GM19463 (cell line): ENCODE measurements around the gene TBC1D8.
"Not testable (repeated sequence)": the region's sequence is repeated elsewhere in the genome, so short reads cannot be mapped to it uniquely, and the experiment has no call there.

Source experiments
- ATAC-seq: cut with Tn5 transposase; IDR thresholded peaks from one replicate; pipeline ENCODE4 v1.9.1; 2021; ENCODE audit warnings: mild to moderate bottlenecking, moderate library complexity; ENCODE audit not compliant: unreplicated experiment

Gene TBC1D8

GRCh38 chr2:101080211-101081068 lies 70.7 kb downstream of the TBC1D8 start:
- ATAC-seq: no peak

- no peak for ATAC-seq
Observed at GRCh38 chr2:101076581-101076980, 74.6 kb downstream of the TBC1D8 start.

DNA sequence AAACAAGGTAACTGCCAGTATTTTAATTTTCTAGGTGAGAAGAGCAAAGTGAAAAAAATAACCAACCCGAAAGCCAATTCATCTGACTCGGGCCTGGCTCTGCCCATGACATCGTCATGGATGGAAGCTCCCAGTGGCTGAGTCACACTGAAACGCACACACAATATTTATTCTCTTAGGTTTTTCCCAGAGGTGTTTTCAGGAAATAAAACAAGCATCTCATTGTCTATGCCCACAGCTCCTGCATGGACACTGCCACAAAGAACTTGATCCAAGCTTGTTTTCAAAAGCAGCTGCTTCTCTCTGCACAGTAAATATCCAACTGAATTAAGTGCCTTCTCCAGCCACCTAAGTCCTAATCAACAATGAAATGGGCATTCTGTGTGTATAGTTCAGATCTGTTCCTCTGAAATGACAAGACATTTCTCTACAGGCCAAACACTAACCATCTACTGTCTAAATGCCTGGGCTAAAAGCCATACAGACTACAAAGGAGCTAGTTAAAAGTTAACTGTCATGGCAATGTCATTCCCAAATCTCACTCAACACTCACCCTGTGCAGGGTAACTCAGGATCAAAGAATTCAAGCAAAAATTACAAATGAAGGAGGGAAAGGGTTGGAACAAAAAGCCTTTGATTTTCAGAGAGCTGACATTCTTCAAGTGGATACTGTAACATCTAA lies 86.2 kb downstream of the TBC1D8 start:
- ATAC-seq: peak; percentile 76

DNA sequence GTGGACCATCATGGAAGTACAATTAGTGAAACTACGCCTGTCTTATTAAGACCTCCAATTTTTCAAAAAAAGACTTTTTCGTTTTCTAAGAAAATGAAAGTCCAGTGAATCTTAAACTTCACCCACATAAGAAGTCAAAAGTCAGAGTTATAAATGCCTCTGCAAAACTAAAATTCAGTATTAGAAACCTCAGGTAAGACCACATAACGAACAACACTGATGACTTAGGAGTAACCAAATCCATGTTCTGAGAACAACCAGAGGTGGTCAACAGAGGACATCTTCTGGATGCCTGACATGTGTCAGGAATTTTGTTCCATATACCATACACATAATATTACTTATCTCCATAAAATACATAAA lies 86.7 kb downstream of the TBC1D8 start:
- peak; percentile 10 for ATAC-seq

GRCh38 chr2:101064125-101064502 lies 87.1 kb downstream of the TBC1D8 start:
- peak; percentile 4 for ATAC-seq

- ATAC-seq: peak; percentile 42
Observed at GRCh38 chr2:101063352-101064124, 87.6 kb downstream of the TBC1D8 start.

DNA sequence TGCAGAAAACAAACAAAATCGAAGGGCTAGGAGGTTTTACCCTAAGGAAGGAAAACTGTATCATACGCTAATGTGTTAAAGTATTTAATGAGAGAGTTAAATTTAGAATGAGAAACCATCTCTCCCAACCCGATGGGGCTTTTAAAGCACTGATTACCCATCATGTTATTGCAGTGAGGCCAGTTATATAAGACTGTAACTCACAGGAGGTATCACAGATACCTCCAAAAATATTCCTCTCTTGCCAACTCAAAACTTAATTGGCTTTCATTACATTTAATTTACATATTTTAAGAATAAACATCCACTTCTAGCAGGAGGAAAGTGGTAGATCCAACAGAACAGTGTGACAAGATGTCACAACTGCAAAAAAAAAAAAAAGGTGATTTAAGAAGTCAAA lies 92.8 kb downstream of the TBC1D8 start:
- no peak for ATAC-seq

- ATAC-seq: no peak
Observed at GRCh38 chr2:101057051-101057933, 93.9 kb downstream of the TBC1D8 start.

DNA sequence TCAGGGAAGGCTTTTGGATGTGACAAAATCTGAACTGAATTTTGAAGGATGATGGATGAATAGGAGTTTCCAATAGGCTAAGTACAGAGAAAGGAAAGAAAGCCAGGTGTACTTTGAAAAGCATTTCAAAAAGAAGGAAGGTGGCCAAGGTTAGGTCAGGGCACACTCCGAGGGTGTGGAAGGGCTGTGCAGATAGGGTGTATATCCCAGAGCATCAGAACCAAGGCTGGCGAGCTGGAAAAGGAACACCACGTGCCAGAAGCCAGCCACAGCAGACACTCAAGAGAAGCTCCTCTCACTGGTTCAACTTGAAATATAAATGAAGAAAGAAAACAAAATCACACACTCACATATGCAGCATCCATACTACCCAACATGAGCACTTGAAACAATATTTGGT lies 98.1 kb downstream of the TBC1D8 start:
- no peak for ATAC-seq

DNA sequence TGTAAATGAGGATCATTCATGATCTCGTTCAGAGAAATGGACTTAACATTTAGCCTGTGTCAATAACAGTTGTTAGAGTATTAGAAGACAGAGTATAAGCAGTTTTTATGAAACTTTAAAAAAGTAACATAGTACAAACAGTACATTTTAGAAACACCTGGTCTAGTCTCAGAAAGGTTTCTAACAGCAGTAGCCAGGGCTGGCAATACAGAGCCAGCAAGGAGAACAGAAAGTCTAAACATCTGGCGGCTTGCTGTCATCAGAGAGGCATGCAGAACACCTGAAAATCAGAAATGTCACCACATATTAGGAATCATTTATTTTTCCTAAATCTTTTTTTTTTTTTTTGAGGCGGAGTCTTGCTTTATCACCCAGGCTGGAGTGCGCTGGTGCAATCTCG lies 99.0 kb downstream of the TBC1D8 start:
- no peak for ATAC-seq

GRCh38 chr2:101050886-101051285 lies 100.3 kb downstream of the TBC1D8 start:
- ATAC-seq: not testable (repeated sequence)

GRCh38 chr2:101048756-101049155 lies 102.4 kb downstream of the TBC1D8 start:
- ATAC-seq: no peak

DNA sequence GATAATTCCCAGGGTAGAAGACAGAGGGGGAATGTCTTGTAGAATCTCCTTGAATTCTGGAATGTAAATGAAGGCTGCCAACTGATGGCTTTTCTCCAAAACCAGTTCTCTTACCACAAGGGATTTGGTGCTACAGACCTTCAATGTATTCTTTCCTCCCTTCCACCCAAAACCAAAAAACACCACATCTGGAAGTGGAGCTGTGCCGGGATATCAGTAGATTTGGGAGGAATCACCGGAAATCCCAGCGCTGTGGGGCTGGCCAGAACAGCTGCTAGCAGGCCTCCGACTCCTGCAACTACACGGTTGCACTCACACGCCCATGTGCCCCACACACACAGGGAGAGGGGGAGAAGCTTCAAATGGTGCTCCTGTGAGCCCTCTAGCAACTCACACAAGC lies 103.4 kb downstream of the TBC1D8 start:
- no peak for ATAC-seq

- no peak for ATAC-seq
Observed at GRCh38 chr2:101047075-101047766, 104.0 kb downstream of the TBC1D8 start.

DNA sequence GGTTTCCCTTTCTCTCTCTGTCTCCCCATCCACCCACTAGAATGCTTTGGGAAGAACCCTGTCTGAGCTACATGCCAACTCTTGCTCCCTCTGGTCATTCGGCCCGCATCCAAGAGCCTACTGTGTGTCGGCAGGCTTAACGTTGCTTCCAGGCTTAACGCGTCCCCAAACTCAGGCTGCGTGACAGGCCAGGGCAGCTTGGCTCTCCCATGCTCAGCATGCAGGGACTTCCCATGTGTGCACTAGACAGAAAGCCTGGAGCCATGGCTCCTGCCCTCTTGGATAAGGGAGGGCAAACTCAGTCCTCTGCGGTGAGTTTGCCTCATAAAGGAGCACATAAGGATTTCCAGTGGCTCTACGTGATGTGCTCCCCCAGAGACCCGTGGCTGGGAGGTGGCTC lies 105.9 kb downstream of the TBC1D8 start:
- no peak for ATAC-seq

- no peak for ATAC-seq
Observed at GRCh38 chr2:101041413-101041812, 109.8 kb downstream of the TBC1D8 start.

- ATAC-seq: no peak
Observed at GRCh38 chr2:101040761-101041160, 110.4 kb downstream of the TBC1D8 start.

GRCh38 chr2:101040072-101040471 lies 111.1 kb downstream of the TBC1D8 start:
- ATAC-seq: no peak

DNA sequence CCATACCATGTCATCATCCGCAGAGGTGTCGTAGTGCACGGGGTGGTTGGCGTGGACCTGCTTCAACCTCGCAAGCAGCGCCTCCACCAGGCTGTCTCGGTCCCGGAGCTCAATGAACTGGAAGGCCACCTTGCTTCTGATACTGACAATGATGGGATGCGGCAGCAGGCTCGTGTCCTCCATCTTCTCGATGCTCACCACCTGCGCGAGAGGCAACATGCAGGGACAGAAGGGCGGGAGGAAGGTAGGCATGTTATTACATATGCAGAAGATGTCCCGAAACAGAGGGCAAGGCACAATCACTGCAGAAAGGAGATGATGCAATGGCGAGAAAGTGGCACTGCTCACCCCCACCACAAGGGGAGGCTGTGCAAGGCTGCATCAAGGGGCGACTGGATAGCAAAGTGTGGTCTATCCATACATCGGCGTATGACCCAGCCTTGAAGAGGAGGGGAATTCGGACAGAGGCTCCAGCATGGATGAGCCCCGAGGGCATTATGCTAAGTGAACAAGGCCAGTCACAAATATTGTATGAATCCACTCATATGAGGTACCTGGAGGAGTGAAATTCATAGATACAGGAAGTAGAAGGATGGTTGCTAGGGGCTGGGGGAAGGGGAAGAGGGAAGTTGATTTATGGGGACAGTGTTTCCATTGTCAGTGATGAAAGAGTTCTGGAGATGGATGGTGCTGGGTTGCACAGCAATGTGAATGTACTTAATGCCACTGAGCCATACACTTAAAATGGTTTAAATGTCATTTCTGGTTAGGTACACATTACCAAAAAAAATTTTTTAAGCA lies 112.5 kb downstream of the TBC1D8 start:
- ATAC-seq: no peak
